MM.1S (cell line): Measurements from ENCODE around the gene GPSM3.

Experiments
- DNase-seq: peaks from one replicate; pipeline ENCODE4 v3.0.0-alpha.2; 2015
- H2AFZ ChIP-seq: fragments of 300-600 bp; sonication (generic); 2 replicates; pipeline ENCODE4 v1.6.0; 2016; ENCODE audit warnings: antibody characterized with exemption, low read length
- H3F3A ChIP-seq: fragments of 300-600 bp; sonication (generic); 2 replicates; pipeline ENCODE4 v1.6.1; 2016; ENCODE audit warnings: mild to moderate bottlenecking, antibody characterized with exemption, low read length, moderate library complexity, mixed read lengths; ENCODE audit not compliant: insufficient read depth
- H3K27ac ChIP-seq: fragments of 300-600 bp; sonication (generic); 2 replicates; pipeline ENCODE4 v1.5.1; 2016; ENCODE audit warnings: mild to moderate bottlenecking, low read length
- H3K27me3 ChIP-seq: fragments of 300-600 bp; sonication (generic); replicated peaks from 2 replicates; pipeline ENCODE4 v1.6.0; 2016; ENCODE audit warnings: low read length; ENCODE audit not compliant: insufficient read depth
- H3K36me3 ChIP-seq: fragments of 300-600 bp; sonication (generic); replicated peaks from 2 replicates; pipeline ENCODE4 v1.6.1; 2016; ENCODE audit warnings: mild to moderate bottlenecking, low read length, mixed read lengths; ENCODE audit not compliant: insufficient read depth
- H3K4me1 ChIP-seq: fragments of 300-600 bp; sonication (generic); 2 replicates; pipeline ENCODE4 v1.6.1; 2016; ENCODE audit warnings: low read length, mixed read lengths
- H3K4me2 ChIP-seq: fragments of 300-600 bp; sonication (generic); 2 replicates; pipeline ENCODE4 v1.6.0; 2016; ENCODE audit warnings: low read depth, low read length
- H3K4me3 ChIP-seq: fragments of 300-600 bp; sonication (generic); 2 replicates; pipeline ENCODE4 v1.5.1; 2016; ENCODE audit warnings: low read length, mixed read lengths
- H3K79me2 ChIP-seq: fragments of 300-600 bp; sonication (generic); 2 replicates; pipeline ENCODE4 v1.6.1; 2016; ENCODE audit warnings: mixed run types, low read length, mixed read lengths
- H3K9ac ChIP-seq: fragments of 300-600 bp; sonication (generic); 2 replicates; pipeline ENCODE4 v1.6.1; 2016; ENCODE audit warnings: low read length, mixed read lengths
- H3K9me2 ChIP-seq: fragments of 300-600 bp; sonication (generic); replicated peaks from 2 replicates; pipeline ENCODE4 v1.6.1; 2016; ENCODE audit warnings: mild to moderate bottlenecking, low read length, mixed read lengths; ENCODE audit not compliant: insufficient read depth
- H3K9me3 ChIP-seq: fragments of 300-600 bp; sonication (generic); replicated peaks from 2 replicates; pipeline ENCODE4 v1.6.1; 2016; ENCODE audit warnings: mild to moderate bottlenecking, low read length, mixed read lengths; ENCODE audit not compliant: insufficient read depth
- H4K20me1 ChIP-seq: fragments of 300-600 bp; sonication (generic); 2 replicates; pipeline ENCODE4 v1.6.1; 2016; ENCODE audit warnings: mild to moderate bottlenecking, low read length, moderate library complexity, mixed read lengths; ENCODE audit not compliant: insufficient read depth
- EZH2 ChIP-seq: fragments of 300-600 bp; sonication (generic); optimal IDR thresholded peaks from 2 replicates; pipeline ENCODE3; 2017; ENCODE audit warnings: low read depth, mild to moderate bottlenecking, antibody characterized with exemption, low read length, mixed read lengths
- EZH2phosphoT487 ChIP-seq: fragments of 300-600 bp; sonication (generic); IDR thresholded peaks from 2 replicates; pipeline ENCODE4 v1.6.1; 2018; ENCODE audit warnings: antibody characterized with exemption, low read length
- TF ChIP-seq, protein P1 (sequence below): fragments of 300-600 bp; sonication (generic); IDR thresholded peaks from 2 replicates; pipeline ENCODE4 v1.5.1; 2016; ENCODE audit warnings: antibody characterized with exemption, low read length, mixed read lengths

GPSM3 gene

DNA sequence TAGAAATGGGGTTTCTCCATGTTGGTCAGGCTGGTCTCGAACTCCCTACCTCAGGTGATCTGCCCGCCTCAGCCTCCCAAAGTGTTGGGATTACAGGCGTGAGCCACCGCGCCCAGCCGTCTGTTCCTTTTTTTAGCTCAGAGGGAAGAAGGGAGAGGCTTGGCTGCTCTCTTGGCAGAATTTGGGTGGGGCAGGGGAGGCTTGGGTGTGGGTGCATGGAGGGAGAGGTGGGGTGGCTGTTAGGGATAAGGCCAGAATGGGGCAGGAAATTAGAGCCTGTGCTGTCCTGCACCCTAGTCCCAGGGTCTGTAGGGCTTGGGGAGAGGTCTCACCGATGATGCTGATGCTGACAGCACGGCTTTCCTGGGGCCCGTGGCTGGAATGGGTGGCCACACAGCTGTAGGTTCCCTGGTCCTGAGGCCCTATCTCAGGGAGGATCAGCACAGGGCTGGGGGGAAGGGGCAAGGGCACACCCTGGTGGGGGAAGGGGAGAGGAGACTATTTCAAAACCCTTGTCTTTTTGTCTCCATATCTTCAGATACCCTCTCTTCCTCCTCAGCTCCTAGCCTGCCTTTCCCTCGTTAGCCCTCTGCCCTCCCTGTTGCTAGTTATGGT lies 10.4 kb downstream of the GPSM3 start:
- DNase-seq = no peak
- TF ChIP-seq EZH2phosphoT487 = no peak
- TF ChIP-seq, protein P1, sequence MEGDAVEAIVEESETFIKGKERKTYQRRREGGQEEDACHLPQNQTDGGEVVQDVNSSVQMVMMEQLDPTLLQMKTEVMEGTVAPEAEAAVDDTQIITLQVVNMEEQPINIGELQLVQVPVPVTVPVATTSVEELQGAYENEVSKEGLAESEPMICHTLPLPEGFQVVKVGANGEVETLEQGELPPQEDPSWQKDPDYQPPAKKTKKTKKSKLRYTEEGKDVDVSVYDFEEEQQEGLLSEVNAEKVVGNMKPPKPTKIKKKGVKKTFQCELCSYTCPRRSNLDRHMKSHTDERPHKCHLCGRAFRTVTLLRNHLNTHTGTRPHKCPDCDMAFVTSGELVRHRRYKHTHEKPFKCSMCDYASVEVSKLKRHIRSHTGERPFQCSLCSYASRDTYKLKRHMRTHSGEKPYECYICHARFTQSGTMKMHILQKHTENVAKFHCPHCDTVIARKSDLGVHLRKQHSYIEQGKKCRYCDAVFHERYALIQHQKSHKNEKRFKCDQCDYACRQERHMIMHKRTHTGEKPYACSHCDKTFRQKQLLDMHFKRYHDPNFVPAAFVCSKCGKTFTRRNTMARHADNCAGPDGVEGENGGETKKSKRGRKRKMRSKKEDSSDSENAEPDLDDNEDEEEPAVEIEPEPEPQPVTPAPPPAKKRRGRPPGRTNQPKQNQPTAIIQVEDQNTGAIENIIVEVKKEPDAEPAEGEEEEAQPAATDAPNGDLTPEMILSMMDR = no peak
- no peak for TF ChIP-seq EZH2
- no peak overlapping the region for H3K4me2 ChIP-seq
- peaks cover 8% of the 10 kb centered on the region for H3K79me2 ChIP-seq
- H2AFZ ChIP-seq = no peak overlapping the region
- no peak overlapping the region for H3K27ac ChIP-seq
- no peaks in the 10 kb centered on the region for H3K27me3 ChIP-seq
- no peaks in the 10 kb centered on the region for H3K9me2 ChIP-seq
- H3K4me1 ChIP-seq = peaks cover 7% of the 10 kb centered on the region
- no peak overlapping the region for H3K9ac ChIP-seq
- peaks cover 10% of the 10 kb centered on the region for H3F3A ChIP-seq
- no peaks in the 10 kb centered on the region for H3K36me3 ChIP-seq
- H4K20me1 ChIP-seq = no peaks in the 10 kb centered on the region
- H3K9me3 ChIP-seq = no peaks in the 10 kb centered on the region
- no peak overlapping the region for H3K4me3 ChIP-seq

DNA sequence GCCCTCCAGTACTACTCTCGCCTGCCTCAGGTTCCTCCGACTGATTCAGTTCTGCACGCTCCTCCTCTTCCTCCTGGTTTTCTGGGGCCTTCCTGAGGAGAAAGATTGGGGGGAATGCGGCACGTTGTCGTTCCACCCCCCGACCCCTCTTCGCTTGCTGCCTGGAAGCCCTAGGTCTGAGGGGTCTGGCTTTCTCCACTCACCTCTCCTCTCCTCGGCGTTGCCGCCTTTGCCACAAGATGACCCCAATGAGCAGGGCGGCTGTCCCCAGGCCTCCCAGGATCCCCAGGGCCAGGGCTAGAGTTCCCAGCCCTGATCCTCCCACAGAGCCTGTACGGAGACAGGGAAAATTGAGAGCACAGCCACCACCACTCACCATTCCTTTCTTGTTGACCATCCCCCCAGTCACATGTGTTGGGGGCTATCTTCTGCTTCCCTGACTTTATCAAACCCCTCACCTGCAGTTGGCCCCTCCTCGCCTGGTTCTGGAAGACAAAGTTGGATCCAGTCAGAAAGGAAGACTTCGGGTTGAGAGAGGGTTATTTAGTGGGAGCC lies 11.2 kb downstream of the GPSM3 start:
- no peak for DNase-seq
- Histone ChIP-seq H3K27ac (no peak overlapping the region), H3K4me1 (peaks cover 15% of the 10 kb centered on the region), H3K9me3 (no peaks in the 10 kb centered on the region), H3K36me3 (no peaks in the 10 kb centered on the region), H3K9me2 (no peaks in the 10 kb centered on the region), H3K9ac (no peak overlapping the region), H3K4me2 (no peak overlapping the region), H2AFZ (no peak overlapping the region), H4K20me1 (no peaks in the 10 kb centered on the region), H3K4me3 (no peak overlapping the region), H3K27me3 (no peaks in the 10 kb centered on the region), H3F3A (peaks cover 18% of the 10 kb centered on the region), H3K79me2 (peaks cover 8% of the 10 kb centered on the region)
- TF ChIP-seq EZH2 (no peak), EZH2phosphoT487 (no peak)
- TF ChIP-seq, protein P1 = no peak

DNA sequence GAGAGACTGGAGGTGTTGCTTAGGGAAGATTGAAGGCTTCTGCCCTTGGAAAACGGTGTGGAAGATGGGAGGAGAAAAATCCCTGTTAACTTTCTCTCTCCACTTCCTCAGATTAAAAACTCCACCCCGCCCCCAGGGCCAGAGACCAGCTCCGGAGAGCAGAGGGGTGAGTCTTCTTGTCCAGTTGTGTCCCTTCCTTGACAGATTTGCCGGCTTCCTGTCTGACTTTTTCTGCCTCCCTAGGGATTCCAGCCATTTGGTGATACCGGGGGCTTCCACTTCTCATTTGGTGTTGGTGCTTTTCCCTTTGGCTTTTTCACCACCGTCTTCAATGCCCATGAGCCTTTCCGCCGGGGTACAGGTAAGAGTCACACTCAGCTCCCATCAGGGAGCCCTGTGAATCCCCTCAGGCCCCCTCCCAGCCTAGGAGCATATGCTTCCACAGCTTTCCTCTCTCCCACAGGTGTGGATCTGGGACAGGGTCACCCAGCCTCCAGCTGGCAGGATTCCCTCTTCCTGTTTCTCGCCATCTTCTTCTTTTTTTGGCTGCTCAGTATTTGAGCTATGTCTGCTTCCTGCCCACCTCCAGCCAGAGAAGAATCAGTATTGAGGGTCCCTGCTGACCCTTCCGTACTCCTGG lies 12.6 kb downstream of the GPSM3 start:
- H3K79me2 ChIP-seq = peaks cover 15% of the 10 kb centered on the region
- peaks cover 19% of the 10 kb centered on the region for H3F3A ChIP-seq
- no peaks in the 10 kb centered on the region for H3K9me3 ChIP-seq
- H3K36me3 ChIP-seq = no peaks in the 10 kb centered on the region
- H3K9ac ChIP-seq = no peak overlapping the region
- H3K4me1 ChIP-seq = peaks cover 21% of the 10 kb centered on the region
- no peak for DNase-seq
- TF ChIP-seq EZH2 = no peak
- TF ChIP-seq, protein P1 = no peak
- no peak for TF ChIP-seq EZH2phosphoT487
- no peaks in the 10 kb centered on the region for H4K20me1 ChIP-seq
- H3K27me3 ChIP-seq = no peaks in the 10 kb centered on the region
- no peak overlapping the region for H3K4me3 ChIP-seq
- no peak overlapping the region for H2AFZ ChIP-seq
- no peak overlapping the region for H3K27ac ChIP-seq
- no peaks in the 10 kb centered on the region for H3K9me2 ChIP-seq
- H3K4me2 ChIP-seq = no peak overlapping the region
